HepG2 (cell line): ENCODE results near the gene NEIL1. TPM values are rescaled to one million over a fixed set of nuclear protein-coding genes. Genes with fewer than 3 reads are reported as not detected.

Source experiments
- HMG20A ChIP-seq: IDR thresholded peaks from 2 replicates; pipeline ENCODE4 v1.6.1; 2016; ENCODE audit warnings: borderline replicate concordance
- MAFF ChIP-seq: IDR thresholded peaks from 2 replicates; pipeline ENCODE4 v1.6.1; 2011; ENCODE audit warnings: low read depth, low read length, improper control_type of control experiment
- MTF2 ChIP-seq: sonication (generic); formaldehyde crosslinking; IDR thresholded peaks from 2 replicates; pipeline ENCODE4 v1.5.0; 2020; ENCODE audit warnings: missing genetic modification reagents, borderline replicate concordance
- NONO ChIP-seq, 2 experiments: fragments of 450-650 bp in 1 of 2; sonication (generic) in 1 of 2; formaldehyde crosslinking in 1 of 2; IDR thresholded peaks in 1 of 2; conservative IDR thresholded peaks in 1 of 2; 2 replicates each; pipeline versions ENCODE4 v1.6.1 to v1.8.0; 2017 to 2022; ENCODE audit warnings: mild to moderate bottlenecking in 1 of 2, missing genetic modification reagents in 1 of 2, moderate library complexity in 1 of 2
- RBFOX2 ChIP-seq: fragments of 200-400 bp; formaldehyde crosslinking; IDR thresholded peaks from 2 replicates; pipeline ENCODE4 v1.6.1; 2017; ENCODE audit warnings: low read depth, mild to moderate bottlenecking, low read length
- SALL2 ChIP-seq: sonication (generic); formaldehyde crosslinking; IDR thresholded peaks from 2 replicates; pipeline ENCODE4 v1.8.1; 2023; ENCODE audit warnings: mild to moderate bottlenecking, missing genetic modification reagents, inconsistent platforms
- ZNF383 ChIP-seq: sonication (generic); formaldehyde crosslinking; IDR thresholded peaks from 2 replicates; pipeline ENCODE4 v1.4.0; 2020; ENCODE audit warnings: missing genetic modification reagents, mild to moderate bottlenecking, borderline replicate concordance
- ZNF619 ChIP-seq: sonication (generic); formaldehyde crosslinking; IDR thresholded peaks from 2 replicates; pipeline ENCODE4 v1.4.0; 2020; ENCODE audit warnings: mild to moderate bottlenecking, missing genetic modification reagents
- ZNF629 ChIP-seq: sonication (generic); formaldehyde crosslinking; conservative IDR thresholded peaks from 2 replicates; pipeline ENCODE4 v1.5.0; 2020; ENCODE audit warnings: missing genetic modification reagents
- ZNF672 ChIP-seq: sonication (generic); formaldehyde crosslinking; IDR thresholded peaks from 2 replicates; pipeline ENCODE4 v1.8.1; 2022; ENCODE audit warnings: missing genetic modification reagents
- ZNF7 ChIP-seq: IDR thresholded peaks from 2 replicates; pipeline ENCODE4 v1.6.1; 2016; ENCODE audit warnings: missing biosample characterization, missing genetic modification reagents
- ZNF746 ChIP-seq: sonication (generic); formaldehyde crosslinking; IDR thresholded peaks from 2 replicates; pipeline ENCODE4 v1.8.0; 2022; ENCODE audit warnings: mild to moderate bottlenecking, missing genetic modification reagents
- ZNF790 ChIP-seq: sonication (generic); formaldehyde crosslinking; IDR thresholded peaks from 2 replicates; pipeline ENCODE4 v1.8.0; 2022; ENCODE audit warnings: missing genetic modification reagents, mild to moderate bottlenecking, borderline replicate concordance
- ZNF841 ChIP-seq: sonication (generic); formaldehyde crosslinking; IDR thresholded peaks from 2 replicates; pipeline ENCODE4 v1.8.1; 2023; ENCODE audit warnings: missing genetic modification reagents, borderline replicate concordance
- ZSCAN21 ChIP-seq: sonication (generic); formaldehyde crosslinking; IDR thresholded peaks from 2 replicates; pipeline ENCODE4 v1.8.0; 2022; ENCODE audit warnings: mild to moderate bottlenecking, missing genetic modification reagents, moderate library complexity, borderline replicate concordance
- polyA plus RNA-seq, 8 experiments: library from polyadenylated mRNA; depleted of rRNA in 3 of 8; stranded (reverse) in 7 of 8; unstranded in 1 of 8; fragments of >200 nt; fragmentation: Illumina TruSeq in 4 of 8; extraction: Trizol in 4 of 8; gene quantifications; 2 replicates each; pipeline versions ENCODE4 v1.2.1 to v1.2.3, GENCODE V29; 2011 to 2016; ENCODE audit warnings: low read depth in 4 of 8, missing spikeins in 1 of 8, mixed read lengths in 1 of 8; ENCODE audit not compliant: insufficient read depth in 1 of 8
- total RNA-seq, 5 experiments: library from RNA; depleted of rRNA; stranded (reverse); fragments of >200 nt; fragmentation: Illumina TruSeq; extraction: Trizol; gene quantifications; 2 replicates each; pipeline ENCODE4 v1.2.3, GENCODE V29; 2016; ENCODE audit warnings: low read depth in 1 of 5
- TF ChIP-seq, protein P1 (sequence below): sonication (generic); formaldehyde crosslinking; conservative IDR thresholded peaks from 2 replicates; pipeline ENCODE4 v1.8.0; 2022; ENCODE audit warnings: missing genetic modification reagents
- TF ChIP-seq, protein P2 (sequence below): sonication (generic); formaldehyde crosslinking; IDR thresholded peaks from 2 replicates; pipeline ENCODE4 v1.5.1; 2020; ENCODE audit warnings: missing genetic modification reagents, mild to moderate bottlenecking, borderline replicate concordance
- TF ChIP-seq, protein P3 (sequence below): sonication (generic); formaldehyde crosslinking; IDR thresholded peaks from 2 replicates; pipeline ENCODE4 v1.5.1; 2020; ENCODE audit warnings: mild to moderate bottlenecking, missing genetic modification reagents, moderate library complexity
- TF ChIP-seq, protein P4 (sequence below): sonication (generic); formaldehyde crosslinking; IDR thresholded peaks from 2 replicates; pipeline ENCODE4 v1.8.0; 2022; ENCODE audit warnings: missing genetic modification reagents, mild to moderate bottlenecking, moderate library complexity, borderline replicate concordance
- TF ChIP-seq, protein P5 (sequence below): sonication (generic); formaldehyde crosslinking; IDR thresholded peaks from 2 replicates; pipeline ENCODE4 v1.8.0; 2022; ENCODE audit warnings: mild to moderate bottlenecking, missing genetic modification reagents

The NEIL1 gene
- total and polyA plus RNA-seq, 2 of the 13 experiments (the other 11 are each of a cell fraction or from before 2014, with no cell fraction given): 10.4 to 15.5 TPM

DNA sequence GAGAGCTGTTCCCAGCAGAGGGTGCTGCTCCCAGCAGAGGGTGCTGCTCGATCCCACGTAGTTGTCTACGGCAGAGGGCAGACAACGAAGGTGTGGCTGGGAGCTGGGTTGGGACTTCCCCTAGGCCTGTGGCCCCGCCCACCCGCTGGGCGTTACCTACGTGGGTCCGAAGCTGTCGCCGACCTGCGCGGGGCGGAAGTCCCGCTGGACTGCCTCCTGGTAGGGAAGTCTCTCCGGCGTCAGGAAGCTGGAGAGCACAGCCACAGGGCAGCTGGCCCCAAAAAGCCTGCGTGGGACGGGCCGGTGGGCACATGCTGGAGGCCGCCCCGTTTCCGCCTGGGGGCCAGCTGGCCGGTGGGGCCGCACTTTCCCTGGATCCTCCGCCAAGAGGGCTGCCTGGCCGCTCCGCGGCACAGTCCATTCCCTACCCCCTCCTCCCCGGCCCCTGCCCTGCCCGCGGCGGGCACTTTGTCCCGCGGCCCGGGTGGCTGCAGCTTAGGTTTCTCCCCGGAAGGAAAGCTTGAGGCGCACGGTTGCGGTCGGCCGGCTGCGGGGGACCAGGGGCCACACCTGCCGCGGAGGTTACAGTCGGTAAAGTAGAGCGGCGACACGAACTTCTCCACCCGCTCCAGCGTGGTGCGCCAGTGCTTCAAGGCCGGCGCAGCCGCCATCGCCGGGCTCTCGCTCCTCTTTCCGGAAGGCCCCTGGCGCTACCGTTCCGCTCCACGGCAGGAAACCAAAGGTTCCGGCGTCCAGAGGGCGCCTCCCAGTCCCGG is 21.3 kb downstream of the NEIL1 start, which contains the start of gene MAN2C1 (continued):
- TF ChIP-seq MTF2 (CRISPR knock-in tag) (peak; percentile 88; the same call in 1 of the 2 replicates), ZSCAN21 (CRISPR knock-in tag) (peak; percentile 84), MAFF (no peak), SALL2 (CRISPR knock-in tag) (peak; percentile 71), ZNF7 (CRISPR knock-in tag) (no peak), ZNF619 (0 out of 2 replicates have a peak, but pooled peaks have one; percentile 51), ZNF629 (CRISPR knock-in tag) (peak; percentile 21; the same call in 1 of the 2 replicates), ZNF790 (CRISPR knock-in tag) (no peak), ZNF672 (0 out of 2 replicates have a peak, but pooled peaks have one; percentile 67), ZNF841 (CRISPR knock-in tag) (no peak), RBFOX2 (peak; percentile 99), ZNF746 (CRISPR knock-in tag) (peak; percentile 58; the same call in 1 of the 2 replicates), NONO (IDR thresholded peaks at IDR 0.05) (no peak), NONO (CRISPR knock-in tag; conservative IDR thresholded peaks at IDR 0.05) (peak; percentile 60), HMG20A (CRISPR knock-in tag) (no peak; the same call in 1 of the 2 replicates), ZNF383 (CRISPR knock-in tag) (0 out of 2 replicates have a peak, but pooled peaks have one; percentile 81)
- TF ChIP-seq, protein P1, sequence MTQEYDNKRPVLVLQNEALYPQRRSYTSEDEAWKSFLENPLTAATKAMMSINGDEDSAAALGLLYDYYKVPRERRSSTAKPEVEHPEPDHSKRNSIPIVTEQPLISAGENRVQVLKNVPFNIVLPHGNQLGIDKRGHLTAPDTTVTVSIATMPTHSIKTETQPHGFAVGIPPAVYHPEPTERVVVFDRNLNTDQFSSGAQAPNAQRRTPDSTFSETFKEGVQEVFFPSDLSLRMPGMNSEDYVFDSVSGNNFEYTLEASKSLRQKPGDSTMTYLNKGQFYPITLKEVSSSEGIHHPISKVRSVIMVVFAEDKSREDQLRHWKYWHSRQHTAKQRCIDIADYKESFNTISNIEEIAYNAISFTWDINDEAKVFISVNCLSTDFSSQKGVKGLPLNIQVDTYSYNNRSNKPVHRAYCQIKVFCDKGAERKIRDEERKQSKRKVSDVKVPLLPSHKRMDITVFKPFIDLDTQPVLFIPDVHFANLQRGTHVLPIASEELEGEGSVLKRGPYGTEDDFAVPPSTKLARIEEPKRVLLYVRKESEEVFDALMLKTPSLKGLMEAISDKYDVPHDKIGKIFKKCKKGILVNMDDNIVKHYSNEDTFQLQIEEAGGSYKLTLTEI: no peak
- TF ChIP-seq, protein P2, sequence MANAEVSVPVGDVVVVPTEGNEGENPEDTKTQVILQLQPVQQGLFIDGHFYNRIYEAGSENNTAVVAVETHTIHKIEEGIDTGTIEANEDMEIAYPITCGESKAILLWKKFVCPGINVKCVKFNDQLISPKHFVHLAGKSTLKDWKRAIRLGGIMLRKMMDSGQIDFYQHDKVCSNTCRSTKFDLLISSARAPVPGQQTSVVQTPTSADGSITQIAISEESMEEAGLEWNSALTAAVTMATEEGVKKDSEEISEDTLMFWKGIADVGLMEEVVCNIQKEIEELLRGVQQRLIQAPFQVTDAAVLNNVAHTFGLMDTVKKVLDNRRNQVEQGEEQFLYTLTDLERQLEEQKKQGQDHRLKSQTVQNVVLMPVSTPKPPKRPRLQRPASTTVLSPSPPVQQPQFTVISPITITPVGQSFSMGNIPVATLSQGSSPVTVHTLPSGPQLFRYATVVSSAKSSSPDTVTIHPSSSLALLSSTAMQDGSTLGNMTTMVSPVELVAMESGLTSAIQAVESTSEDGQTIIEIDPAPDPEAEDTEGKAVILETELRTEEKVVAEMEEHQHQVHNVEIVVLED: peak; percentile 76
- TF ChIP-seq, protein P3, sequence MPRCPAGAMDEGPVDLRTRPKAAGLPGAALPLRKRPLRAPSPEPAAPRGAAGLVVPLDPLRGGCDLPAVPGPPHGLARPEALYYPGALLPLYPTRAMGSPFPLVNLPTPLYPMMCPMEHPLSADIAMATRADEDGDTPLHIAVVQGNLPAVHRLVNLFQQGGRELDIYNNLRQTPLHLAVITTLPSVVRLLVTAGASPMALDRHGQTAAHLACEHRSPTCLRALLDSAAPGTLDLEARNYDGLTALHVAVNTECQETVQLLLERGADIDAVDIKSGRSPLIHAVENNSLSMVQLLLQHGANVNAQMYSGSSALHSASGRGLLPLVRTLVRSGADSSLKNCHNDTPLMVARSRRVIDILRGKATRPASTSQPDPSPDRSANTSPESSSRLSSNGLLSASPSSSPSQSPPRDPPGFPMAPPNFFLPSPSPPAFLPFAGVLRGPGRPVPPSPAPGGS: peak; percentile 94
- TF ChIP-seq, protein P4, sequence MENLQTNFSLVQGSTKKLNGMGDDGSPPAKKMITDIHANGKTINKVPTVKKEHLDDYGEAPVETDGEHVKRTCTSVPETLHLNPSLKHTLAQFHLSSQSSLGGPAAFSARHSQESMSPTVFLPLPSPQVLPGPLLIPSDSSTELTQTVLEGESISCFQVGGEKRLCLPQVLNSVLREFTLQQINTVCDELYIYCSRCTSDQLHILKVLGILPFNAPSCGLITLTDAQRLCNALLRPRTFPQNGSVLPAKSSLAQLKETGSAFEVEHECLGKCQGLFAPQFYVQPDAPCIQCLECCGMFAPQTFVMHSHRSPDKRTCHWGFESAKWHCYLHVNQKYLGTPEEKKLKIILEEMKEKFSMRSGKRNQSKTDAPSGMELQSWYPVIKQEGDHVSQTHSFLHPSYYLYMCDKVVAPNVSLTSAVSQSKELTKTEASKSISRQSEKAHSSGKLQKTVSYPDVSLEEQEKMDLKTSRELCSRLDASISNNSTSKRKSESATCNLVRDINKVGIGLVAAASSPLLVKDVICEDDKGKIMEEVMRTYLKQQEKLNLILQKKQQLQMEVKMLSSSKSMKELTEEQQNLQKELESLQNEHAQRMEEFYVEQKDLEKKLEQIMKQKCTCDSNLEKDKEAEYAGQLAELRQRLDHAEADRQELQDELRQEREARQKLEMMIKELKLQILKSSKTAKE (CRISPR knock-in tag): no peak
- TF ChIP-seq, protein P5, sequence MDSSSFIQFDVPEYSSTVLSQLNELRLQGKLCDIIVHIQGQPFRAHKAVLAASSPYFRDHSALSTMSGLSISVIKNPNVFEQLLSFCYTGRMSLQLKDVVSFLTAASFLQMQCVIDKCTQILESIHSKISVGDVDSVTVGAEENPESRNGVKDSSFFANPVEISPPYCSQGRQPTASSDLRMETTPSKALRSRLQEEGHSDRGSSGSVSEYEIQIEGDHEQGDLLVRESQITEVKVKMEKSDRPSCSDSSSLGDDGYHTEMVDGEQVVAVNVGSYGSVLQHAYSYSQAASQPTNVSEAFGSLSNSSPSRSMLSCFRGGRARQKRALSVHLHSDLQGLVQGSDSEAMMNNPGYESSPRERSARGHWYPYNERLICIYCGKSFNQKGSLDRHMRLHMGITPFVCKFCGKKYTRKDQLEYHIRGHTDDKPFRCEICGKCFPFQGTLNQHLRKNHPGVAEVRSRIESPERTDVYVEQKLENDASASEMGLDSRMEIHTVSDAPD (CRISPR knock-in tag): peak; percentile 2; the same call in 1 of the 2 replicates
